ENCODE measurements around the gene ABCC8. TPM values are rescaled to one million over a fixed set of nuclear protein-coding genes. Genes with fewer than 3 reads are reported as not detected.
A peak's percentile ranks its signal among the peaks of the same experiment; 100 is the strongest.

The ABCC8 gene
- total RNA-seq, 6 experiments from 2014 or later = not detected

- Mint-ChIP-seq H3K27me3 (ENCODE audit: insufficient read depth) (no peaks in the 10 kb centered on the region), H3K36me3 (ENCODE audit: low read depth) (peaks cover 55% of the 10 kb centered on the region), H3K27ac (no peak overlapping the region), H3K4me1 (ENCODE audit: low read depth) (peaks cover 17% of the 10 kb centered on the region), H3K4me3 (no peak overlapping the region), H3K9me3 (peaks cover 24% of the 10 kb centered on the region)
- no peak for DNase-seq
- TF ChIP-seq, protein P1, sequence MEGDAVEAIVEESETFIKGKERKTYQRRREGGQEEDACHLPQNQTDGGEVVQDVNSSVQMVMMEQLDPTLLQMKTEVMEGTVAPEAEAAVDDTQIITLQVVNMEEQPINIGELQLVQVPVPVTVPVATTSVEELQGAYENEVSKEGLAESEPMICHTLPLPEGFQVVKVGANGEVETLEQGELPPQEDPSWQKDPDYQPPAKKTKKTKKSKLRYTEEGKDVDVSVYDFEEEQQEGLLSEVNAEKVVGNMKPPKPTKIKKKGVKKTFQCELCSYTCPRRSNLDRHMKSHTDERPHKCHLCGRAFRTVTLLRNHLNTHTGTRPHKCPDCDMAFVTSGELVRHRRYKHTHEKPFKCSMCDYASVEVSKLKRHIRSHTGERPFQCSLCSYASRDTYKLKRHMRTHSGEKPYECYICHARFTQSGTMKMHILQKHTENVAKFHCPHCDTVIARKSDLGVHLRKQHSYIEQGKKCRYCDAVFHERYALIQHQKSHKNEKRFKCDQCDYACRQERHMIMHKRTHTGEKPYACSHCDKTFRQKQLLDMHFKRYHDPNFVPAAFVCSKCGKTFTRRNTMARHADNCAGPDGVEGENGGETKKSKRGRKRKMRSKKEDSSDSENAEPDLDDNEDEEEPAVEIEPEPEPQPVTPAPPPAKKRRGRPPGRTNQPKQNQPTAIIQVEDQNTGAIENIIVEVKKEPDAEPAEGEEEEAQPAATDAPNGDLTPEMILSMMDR (IDR thresholded peaks at IDR 0.05) = no peak
Observed at GRCh38 chr11:17376493-17376892, 100.2 kb downstream of the ABCC8 start.

DNA sequence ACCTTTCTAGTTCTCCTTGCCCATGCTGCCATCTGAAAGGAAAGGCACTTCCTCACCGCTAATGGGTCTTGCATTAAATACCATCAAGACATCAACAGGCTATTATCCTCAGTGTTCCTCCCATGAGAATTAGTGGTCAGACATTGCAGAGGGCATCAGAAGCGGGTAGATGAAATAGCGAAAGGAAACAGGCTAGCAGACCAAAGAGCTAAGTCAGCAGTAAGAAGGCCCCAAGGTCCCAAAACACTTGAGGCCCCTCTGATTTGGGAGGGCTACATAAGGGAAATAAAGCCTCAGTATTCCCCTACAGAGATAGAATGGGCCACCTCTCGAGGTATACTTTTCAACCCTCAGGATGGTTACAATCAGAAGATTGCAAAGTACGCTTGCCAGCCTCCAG is 101.1 kb downstream of the ABCC8 start:
- peaks cover 33% of the 10 kb centered on the region for H3K9me3 Mint-ChIP-seq
- no peaks in the 10 kb centered on the region for H3K27me3 Mint-ChIP-seq (ENCODE audit: insufficient read depth)
- H3K4me1 Mint-ChIP-seq (ENCODE audit: low read depth) = peaks cover 7% of the 10 kb centered on the region
- no peak overlapping the region for H3K4me3 Mint-ChIP-seq
- TF ChIP-seq, protein P1 (IDR thresholded peaks at IDR 0.05) = no peak
- H3K36me3 Mint-ChIP-seq (ENCODE audit: low read depth) = peaks cover 64% of the 10 kb centered on the region
- H3K27ac Mint-ChIP-seq = no peak overlapping the region
- no peak for DNase-seq

DNA sequence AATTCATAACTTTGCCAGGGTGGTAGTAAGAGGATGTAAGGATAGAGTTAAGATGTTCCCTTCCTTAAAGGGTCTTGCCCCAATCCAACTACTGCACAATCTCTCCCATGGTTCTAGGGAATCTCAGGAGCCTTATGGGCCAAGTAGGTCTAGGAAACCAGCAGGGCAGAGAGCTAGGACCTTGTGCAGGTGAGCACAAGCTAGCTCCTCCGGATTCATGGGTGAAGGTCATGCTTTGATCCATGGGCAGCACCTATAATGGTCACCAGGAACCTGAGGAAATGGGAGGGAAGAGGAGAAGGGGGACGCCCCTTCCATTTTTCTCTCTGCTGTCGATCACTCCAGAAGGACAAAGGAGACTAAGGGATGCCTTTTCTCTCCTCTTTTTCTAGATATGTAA is 105.0 kb downstream of the ABCC8 start:
- TF ChIP-seq, protein P1 (IDR thresholded peaks at IDR 0.05) = no peak
- no peaks in the 10 kb centered on the region for H3K27me3 Mint-ChIP-seq (ENCODE audit: insufficient read depth)
- H3K27ac Mint-ChIP-seq = no peak overlapping the region
- H3K36me3 Mint-ChIP-seq (ENCODE audit: low read depth) = peaks cover 85% of the 10 kb centered on the region
- H3K9me3 Mint-ChIP-seq = peaks cover 55% of the 10 kb centered on the region
- peaks cover 6% of the 10 kb centered on the region; the same call in 1 of the 2 replicates for H3K4me1 Mint-ChIP-seq (ENCODE audit: low read depth)
- H3K4me3 Mint-ChIP-seq = no peak overlapping the region
- peak; percentile 37 for DNase-seq

DNA sequence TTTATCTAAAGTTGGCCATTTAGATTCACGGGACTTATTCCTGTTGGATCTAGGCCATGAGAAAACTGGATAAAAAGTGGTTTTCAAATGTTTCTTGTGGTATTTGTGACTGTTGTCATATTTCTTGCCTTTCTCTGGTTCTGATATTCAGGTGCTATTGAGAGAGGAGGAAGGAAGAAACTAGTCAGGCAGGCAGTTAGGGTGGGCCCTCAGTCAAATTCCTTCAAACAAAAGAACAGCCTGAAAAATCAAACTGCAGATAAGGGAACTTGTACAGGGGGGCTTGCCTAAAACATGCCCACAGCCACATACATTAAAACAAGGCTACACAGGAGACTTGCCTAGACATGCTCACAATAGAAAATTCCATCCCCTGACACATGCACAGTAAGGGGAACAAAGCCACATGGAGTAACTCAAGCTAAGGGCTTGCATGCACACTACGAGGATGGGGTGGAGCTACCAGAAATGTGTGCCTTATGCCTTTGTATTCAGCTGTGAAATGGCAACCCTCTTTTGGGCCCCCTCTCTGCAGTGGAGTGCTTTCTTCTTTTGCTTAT is 106.9 kb downstream of the ABCC8 start:
- TF ChIP-seq, protein P1 (IDR thresholded peaks at IDR 0.05) = no peak

GRCh38 chr11:17369094-17369493 is 107.6 kb downstream of the ABCC8 start:
- TF ChIP-seq, protein P1 (IDR thresholded peaks at IDR 0.05) = no peak
- Mint-ChIP-seq H3K27ac (no peak overlapping the region), H3K36me3 (ENCODE audit: low read depth) (peaks cover 79% of the 10 kb centered on the region), H3K4me1 (ENCODE audit: low read depth) (peaks cover 6% of the 10 kb centered on the region; the same call in 1 of the 2 replicates), H3K27me3 (ENCODE audit: insufficient read depth) (no peaks in the 10 kb centered on the region), H3K4me3 (no peak overlapping the region), H3K9me3 (peaks cover 55% of the 10 kb centered on the region)
- DNase-seq = no peak

More for the DNA sequence above, 106.9 kb downstream of the ABCC8 start:
- H3K27me3 Mint-ChIP-seq (ENCODE audit: insufficient read depth) = no peaks in the 10 kb centered on the region
- H3K4me1 Mint-ChIP-seq (ENCODE audit: low read depth) = peaks cover 6% of the 10 kb centered on the region; the same call in 1 of the 2 replicates
- peaks cover 55% of the 10 kb centered on the region for H3K9me3 Mint-ChIP-seq
- peaks cover 84% of the 10 kb centered on the region for H3K36me3 Mint-ChIP-seq (ENCODE audit: low read depth)
- H3K4me3 Mint-ChIP-seq = no peak overlapping the region
- H3K27ac Mint-ChIP-seq = no peak overlapping the region
- no peak for DNase-seq

Measured in HFFc6 (cell line).